Smooth muscle cell of the brain vasculature (primary cell): ENCODE data around the gene TBC1D22A.
"Not testable (repeated sequence)": the region's sequence is repeated elsewhere in the genome, so short reads cannot be mapped to it uniquely, and the experiment has no call there.

ENCODE experiments used
- DNase-seq: peaks from one replicate; pipeline ENCODE4 v3.0.0-alpha.2; 2012; ENCODE audit warnings: low read depth, low spot score

The TBC1D22A gene

GRCh38 chr22:46774253-46774979 lies 12.0 kb downstream of the TBC1D22A start:
- DNase-seq, result no peak

GRCh38 chr22:46774980-46775849 lies 12.8 kb downstream of the TBC1D22A start:
- no peak for DNase-seq

- no peak for DNase-seq
Observed at GRCh38 chr22:46775850-46776826, 13.7 kb downstream of the TBC1D22A start.

- no peak for DNase-seq
Observed at GRCh38 chr22:46776876-46777608, 14.6 kb downstream of the TBC1D22A start.

GRCh38 chr22:46777609-46777970 lies 15.1 kb downstream of the TBC1D22A start:
- DNase-seq, result no peak

GRCh38 chr22:46779023-46779422 lies 16.6 kb downstream of the TBC1D22A start:
- DNase-seq, result no peak

- DNase-seq, result no peak
Observed at GRCh38 chr22:46779651-46780050, 17.2 kb downstream of the TBC1D22A start.

- DNase-seq, result no peak
Observed at GRCh38 chr22:46780453-46780852, 18.0 kb downstream of the TBC1D22A start.

GRCh38 chr22:46781291-46781690 lies 18.8 kb downstream of the TBC1D22A start:
- DNase-seq, result no peak

- not testable (repeated sequence) for DNase-seq
Observed at GRCh38 chr22:46782200-46782599, 19.8 kb downstream of the TBC1D22A start.

- DNase-seq, result no peak
Observed at GRCh38 chr22:46783721-46784120, 21.3 kb downstream of the TBC1D22A start.

- no peak for DNase-seq
Observed at GRCh38 chr22:46788441-46789172, 26.2 kb downstream of the TBC1D22A start.

GRCh38 chr22:46789992-46790391 lies 27.5 kb downstream of the TBC1D22A start:
- no peak for DNase-seq

- DNase-seq, result no peak
Observed at GRCh38 chr22:46791201-46791731, 28.8 kb downstream of the TBC1D22A start.

- DNase-seq, result no peak
Observed at GRCh38 chr22:46792061-46792796, 29.8 kb downstream of the TBC1D22A start.

GRCh38 chr22:46792841-46793261 lies 30.4 kb downstream of the TBC1D22A start:
- no peak for DNase-seq

- no peak for DNase-seq
Observed at GRCh38 chr22:46793497-46793896, 31.0 kb downstream of the TBC1D22A start.

- DNase-seq, result no peak
Observed at GRCh38 chr22:46794067-46794466, 31.6 kb downstream of the TBC1D22A start.

- DNase-seq, result no peak
Observed at GRCh38 chr22:46794491-46794890, 32.0 kb downstream of the TBC1D22A start.
